ENCODE results near the gene GLDC.

DNA sequence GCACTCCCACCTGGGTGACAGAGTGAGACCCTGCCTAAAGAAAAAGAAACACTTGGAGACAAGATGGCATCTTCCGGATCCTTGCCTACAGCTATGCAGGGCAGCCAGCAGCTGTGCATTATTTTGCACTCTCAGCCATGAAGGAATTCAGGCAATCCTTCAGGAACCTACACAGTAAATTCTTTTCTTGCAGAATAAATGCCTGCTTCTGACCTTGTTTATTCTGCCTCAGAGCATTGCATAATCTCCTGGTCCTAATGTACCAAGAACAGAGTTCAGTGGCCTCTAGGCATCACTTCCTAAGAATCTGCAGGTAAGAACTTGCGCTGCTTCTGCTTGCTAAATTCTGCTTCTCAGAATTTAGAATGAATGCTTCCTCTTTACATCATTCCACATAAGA lies 16.8 kb downstream of the GLDC start:
- TF ChIP-seq RXRA (IDR thresholded peaks at IDR 0.05) (peak; percentile 84 to 85), EGR1 (IDR thresholded peaks at IDR 0.05; ENCODE audit: low read depth in 2 of 2) (no peak), GABPA (IDR thresholded peaks at IDR 0.05 in 1 of 2, conservative IDR thresholded peaks at IDR 0.05 in 1 of 2) (no peak), TAF1 (conservative IDR thresholded peaks at IDR 0.05) (no peak), SP1 (IDR thresholded peaks at IDR 0.05) (no peak), YY1 (IDR thresholded peaks at IDR 0.05) (no peak), RAD21 (IDR thresholded peaks at IDR 0.05) (no peak)
- TF ChIP-seq, protein P1, sequence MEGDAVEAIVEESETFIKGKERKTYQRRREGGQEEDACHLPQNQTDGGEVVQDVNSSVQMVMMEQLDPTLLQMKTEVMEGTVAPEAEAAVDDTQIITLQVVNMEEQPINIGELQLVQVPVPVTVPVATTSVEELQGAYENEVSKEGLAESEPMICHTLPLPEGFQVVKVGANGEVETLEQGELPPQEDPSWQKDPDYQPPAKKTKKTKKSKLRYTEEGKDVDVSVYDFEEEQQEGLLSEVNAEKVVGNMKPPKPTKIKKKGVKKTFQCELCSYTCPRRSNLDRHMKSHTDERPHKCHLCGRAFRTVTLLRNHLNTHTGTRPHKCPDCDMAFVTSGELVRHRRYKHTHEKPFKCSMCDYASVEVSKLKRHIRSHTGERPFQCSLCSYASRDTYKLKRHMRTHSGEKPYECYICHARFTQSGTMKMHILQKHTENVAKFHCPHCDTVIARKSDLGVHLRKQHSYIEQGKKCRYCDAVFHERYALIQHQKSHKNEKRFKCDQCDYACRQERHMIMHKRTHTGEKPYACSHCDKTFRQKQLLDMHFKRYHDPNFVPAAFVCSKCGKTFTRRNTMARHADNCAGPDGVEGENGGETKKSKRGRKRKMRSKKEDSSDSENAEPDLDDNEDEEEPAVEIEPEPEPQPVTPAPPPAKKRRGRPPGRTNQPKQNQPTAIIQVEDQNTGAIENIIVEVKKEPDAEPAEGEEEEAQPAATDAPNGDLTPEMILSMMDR (IDR thresholded peaks at IDR 0.05; ENCODE audit: low read depth, low read length, missing input control), result no peak
- TF ChIP-seq, protein P2, sequence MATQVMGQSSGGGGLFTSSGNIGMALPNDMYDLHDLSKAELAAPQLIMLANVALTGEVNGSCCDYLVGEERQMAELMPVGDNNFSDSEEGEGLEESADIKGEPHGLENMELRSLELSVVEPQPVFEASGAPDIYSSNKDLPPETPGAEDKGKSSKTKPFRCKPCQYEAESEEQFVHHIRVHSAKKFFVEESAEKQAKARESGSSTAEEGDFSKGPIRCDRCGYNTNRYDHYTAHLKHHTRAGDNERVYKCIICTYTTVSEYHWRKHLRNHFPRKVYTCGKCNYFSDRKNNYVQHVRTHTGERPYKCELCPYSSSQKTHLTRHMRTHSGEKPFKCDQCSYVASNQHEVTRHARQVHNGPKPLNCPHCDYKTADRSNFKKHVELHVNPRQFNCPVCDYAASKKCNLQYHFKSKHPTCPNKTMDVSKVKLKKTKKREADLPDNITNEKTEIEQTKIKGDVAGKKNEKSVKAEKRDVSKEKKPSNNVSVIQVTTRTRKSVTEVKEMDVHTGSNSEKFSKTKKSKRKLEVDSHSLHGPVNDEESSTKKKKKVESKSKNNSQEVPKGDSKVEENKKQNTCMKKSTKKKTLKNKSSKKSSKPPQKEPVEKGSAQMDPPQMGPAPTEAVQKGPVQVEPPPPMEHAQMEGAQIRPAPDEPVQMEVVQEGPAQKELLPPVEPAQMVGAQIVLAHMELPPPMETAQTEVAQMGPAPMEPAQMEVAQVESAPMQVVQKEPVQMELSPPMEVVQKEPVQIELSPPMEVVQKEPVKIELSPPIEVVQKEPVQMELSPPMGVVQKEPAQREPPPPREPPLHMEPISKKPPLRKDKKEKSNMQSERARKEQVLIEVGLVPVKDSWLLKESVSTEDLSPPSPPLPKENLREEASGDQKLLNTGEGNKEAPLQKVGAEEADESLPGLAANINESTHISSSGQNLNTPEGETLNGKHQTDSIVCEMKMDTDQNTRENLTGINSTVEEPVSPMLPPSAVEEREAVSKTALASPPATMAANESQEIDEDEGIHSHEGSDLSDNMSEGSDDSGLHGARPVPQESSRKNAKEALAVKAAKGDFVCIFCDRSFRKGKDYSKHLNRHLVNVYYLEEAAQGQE (IDR thresholded peaks at IDR 0.05), result no peak
- TF ChIP-seq, protein P3, sequence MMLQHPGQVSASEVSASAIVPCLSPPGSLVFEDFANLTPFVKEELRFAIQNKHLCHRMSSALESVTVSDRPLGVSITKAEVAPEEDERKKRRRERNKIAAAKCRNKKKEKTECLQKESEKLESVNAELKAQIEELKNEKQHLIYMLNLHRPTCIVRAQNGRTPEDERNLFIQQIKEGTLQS (IDR thresholded peaks at IDR 0.05), result no peak
- TF ChIP-seq, protein P4, sequence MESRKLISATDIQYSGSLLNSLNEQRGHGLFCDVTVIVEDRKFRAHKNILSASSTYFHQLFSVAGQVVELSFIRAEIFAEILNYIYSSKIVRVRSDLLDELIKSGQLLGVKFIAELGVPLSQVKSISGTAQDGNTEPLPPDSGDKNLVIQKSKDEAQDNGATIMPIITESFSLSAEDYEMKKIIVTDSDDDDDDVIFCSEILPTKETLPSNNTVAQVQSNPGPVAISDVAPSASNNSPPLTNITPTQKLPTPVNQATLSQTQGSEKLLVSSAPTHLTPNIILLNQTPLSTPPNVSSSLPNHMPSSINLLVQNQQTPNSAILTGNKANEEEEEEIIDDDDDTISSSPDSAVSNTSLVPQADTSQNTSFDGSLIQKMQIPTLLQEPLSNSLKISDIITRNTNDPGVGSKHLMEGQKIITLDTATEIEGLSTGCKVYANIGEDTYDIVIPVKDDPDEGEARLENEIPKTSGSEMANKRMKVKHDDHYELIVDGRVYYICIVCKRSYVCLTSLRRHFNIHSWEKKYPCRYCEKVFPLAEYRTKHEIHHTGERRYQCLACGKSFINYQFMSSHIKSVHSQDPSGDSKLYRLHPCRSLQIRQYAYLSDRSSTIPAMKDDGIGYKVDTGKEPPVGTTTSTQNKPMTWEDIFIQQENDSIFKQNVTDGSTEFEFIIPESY (IDR thresholded peaks at IDR 0.05), result no peak
- TF ChIP-seq, protein P5, sequence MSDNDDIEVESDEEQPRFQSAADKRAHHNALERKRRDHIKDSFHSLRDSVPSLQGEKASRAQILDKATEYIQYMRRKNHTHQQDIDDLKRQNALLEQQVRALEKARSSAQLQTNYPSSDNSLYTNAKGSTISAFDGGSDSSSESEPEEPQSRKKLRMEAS (IDR thresholded peaks at IDR 0.05), result peak; percentile 24

Measured in liver (tissue), 3 donors.